Measurements from ENCODE around the gene GJA9. TPM values are rescaled to one million over a fixed set of nuclear protein-coding genes. Genes with fewer than 3 reads are reported as not detected.

GJA9 gene
- total RNA-seq, 1 donor from 2014 or later: not detected

DNA sequence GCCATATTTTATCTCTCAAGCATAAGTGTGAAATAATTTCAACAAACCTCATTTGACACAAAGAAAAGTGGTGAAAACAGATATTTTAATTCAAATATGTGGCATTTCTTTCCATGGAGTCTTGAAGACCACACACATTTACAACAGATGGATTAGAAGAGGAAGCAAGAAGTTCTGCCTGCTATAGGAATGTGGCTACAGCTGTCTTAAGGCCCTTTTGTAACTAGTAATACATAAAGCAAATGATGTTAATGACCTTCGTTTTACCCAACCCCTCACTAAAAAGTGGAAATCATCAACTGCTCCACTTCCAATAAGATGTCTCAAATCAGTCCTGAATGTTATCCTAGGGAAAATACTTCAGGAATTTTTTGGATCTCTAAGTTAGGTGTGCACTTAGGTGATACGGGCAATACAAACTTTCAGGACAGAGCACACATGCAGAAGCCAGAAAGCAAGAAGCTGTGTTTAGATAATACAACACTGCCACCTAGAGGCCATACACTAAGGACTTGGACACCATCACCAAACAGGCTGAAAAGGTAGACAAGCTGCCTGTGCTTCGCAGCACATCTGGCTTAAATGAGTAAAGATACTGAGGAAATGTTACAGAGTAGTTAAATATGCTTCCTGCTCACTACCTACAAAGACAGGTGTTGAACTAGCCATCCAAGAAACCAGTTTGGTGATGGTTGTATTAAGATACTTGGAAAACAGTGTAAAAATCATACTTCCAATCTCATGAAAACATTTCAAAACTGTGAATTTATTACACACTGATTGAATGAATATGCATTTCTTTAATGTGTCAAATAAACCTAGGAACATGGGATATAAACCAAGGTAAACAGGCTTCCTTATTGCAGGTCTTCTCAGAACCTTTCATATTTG, 46.2 kb downstream of the GJA9 start:
- DNase-seq (ENCODE audit: low spot score): no peak

DNA sequence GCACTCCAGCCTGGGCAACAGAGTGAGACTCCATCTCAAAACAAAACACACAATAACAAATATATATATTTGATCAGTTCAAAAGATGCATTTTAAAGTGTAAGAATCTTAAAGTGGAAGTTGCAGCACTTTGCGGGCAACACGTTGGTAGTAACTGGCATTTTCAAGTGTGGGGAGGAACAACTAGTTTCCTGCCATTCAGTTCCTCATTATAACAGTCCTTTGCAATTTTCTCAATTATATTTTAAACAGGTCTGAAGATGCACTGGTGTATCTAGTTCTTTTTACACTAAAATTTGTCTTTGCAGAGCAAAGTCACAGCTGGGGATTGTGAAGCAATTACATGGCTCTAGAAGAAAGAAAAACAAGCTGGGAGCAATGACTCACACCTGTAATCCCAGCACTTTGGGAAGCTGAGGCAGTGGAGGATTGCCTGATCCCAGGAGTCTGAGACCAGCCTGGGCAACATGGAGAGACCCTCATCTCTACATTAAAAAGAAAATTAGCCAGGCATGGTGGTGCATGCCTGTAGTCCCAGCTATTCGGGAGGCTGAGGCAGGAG, 47.1 kb downstream of the GJA9 start:
- intact Hi-C loops (cut with DNase I): loop anchor here (5.0 to 10.0 kb wide), 2 partner anchors 222 to 810 kb away; no protein-coding TSS in a partner anchor
- DNase-seq (ENCODE audit: low spot score): no peak

More for the DNA sequence above, 46.2 kb downstream of the GJA9 start:
- intact Hi-C loops (cut with DNase I): loop anchor here (5.0 to 10.0 kb wide), 2 partner anchors 223 to 810 kb away; no protein-coding TSS in a partner anchor

GRCh38 chr1:38833146-38833545, 48.2 kb downstream of the GJA9 start:
- intact Hi-C loops (cut with DNase I): loop anchor here (5.0 to 10.0 kb wide), 2 partner anchors 221 to 808 kb away; no protein-coding TSS in a partner anchor

DNA sequence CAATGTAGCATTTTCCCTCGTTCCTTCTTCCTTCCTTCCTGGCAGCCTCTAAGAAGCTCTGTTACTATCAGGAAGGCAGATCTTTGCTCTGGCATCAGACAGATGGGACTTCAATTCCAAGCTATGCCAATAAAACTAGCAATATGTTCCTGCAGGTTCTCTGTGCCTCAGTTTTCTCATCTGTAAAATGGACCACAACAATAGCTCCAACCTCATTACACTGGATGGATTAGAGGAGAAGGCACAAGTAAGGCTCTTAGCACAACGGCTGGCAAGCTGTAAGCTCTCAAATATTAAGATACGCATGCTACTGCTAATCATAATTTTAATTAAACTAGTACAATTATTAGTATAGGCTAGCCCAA, 49.0 kb downstream of the GJA9 start:
- DNase-seq (ENCODE audit: low spot score): no peak
- intact Hi-C loops (cut with DNase I): loop anchor here (5.0 to 10.0 kb wide), 2 partner anchors 220 to 808 kb away; no protein-coding TSS in a partner anchor

More at GRCh38 chr1:38833146-38833545, 48.2 kb downstream of the GJA9 start:
- no peak for DNase-seq (ENCODE audit: low spot score)

DNA sequence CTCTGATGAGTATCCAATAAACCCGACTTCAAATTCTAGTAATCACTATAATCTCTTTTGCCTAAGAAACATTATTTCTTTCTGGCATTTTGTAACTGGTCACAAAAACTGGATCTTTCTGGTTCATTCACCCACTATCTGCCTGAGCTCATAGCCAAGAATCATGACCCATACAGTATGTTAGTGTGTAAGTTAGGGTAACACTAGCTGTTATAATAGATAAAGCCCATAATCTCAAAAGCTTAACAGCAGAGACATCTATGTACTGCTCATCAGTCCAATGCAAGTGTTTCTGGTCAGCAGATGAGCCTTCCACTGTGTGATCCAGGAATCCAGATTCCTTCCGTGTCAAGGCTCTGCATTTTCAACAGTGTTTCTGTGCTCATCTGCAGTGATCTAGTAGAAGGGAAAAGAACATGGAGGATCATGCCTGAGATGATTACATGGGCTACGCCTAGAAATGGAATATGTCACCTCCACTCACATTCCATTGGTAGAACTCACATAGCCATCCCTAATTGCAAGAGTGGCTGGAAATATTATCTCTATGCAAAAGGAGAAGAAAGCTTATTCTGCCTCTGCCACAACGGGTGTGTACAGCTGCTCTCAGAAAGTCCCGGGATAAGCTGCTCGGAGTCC, 49.5 kb downstream of the GJA9 start:
- intact Hi-C loops (cut with DNase I): loop anchor here (5.0 to 10.0 kb wide), 2 partner anchors 220 to 807 kb away; no protein-coding TSS in a partner anchor
- no peak for DNase-seq (ENCODE audit: low spot score)

GRCh38 chr1:38829368-38829767, 52.0 kb downstream of the GJA9 start:
- intact Hi-C loops (cut with DNase I): no loop called here
- no peak for DNase-seq (ENCODE audit: low spot score)

- intact Hi-C loops (cut with DNase I): no loop called here
- DNase-seq (ENCODE audit: low spot score): no peak
Measured at GRCh38 chr1:38827318-38827717, 54.1 kb downstream of the GJA9 start.

DNA sequence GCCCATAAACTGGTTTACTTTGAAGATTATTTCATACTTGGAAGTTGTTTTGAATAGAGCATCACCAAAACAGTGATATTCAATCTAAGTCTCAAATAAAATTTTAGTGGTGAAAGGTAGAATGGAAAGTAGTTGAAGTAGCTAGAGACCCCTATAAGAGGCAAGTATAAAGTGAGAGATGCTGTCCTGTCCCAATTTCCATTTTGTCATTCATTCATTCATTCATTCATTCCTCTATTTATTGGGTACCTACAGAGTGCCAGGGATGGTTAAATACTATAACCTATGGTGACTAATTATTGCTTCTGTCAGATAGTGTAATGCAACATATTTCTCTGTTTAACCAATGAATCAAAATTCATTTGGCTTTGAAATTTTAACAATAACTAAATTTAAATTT, 54.5 kb downstream of the GJA9 start:
- no peak for DNase-seq (ENCODE audit: low spot score)
- intact Hi-C loops (cut with DNase I): no loop called here

GRCh38 chr1:38826262-38826661, 55.1 kb downstream of the GJA9 start:
- DNase-seq (ENCODE audit: low spot score): no peak
- intact Hi-C loops (cut with DNase I): no loop called here

Other genes with a start within 250 kb of the GJA9 start
- 23.6 TPM for gene RRAGC, start 21.8 kb downstream of the GJA9 start, total RNA-seq
- gene MYCBP, start 8.2 kb downstream of the GJA9 start, total RNA-seq: 7.7 TPM
- gene RHBDL2, start 60.2 kb upstream of the GJA9 start, total RNA-seq: not detected
- 60.0 TPM for gene AKIRIN1, start 109.7 kb upstream of the GJA9 start, total RNA-seq
- 519 TPM for gene NDUFS5, start 144.8 kb upstream of the GJA9 start, total RNA-seq